Measurements from ENCODE around the gene SLC9A6. TPM values are rescaled to one million over a fixed set of nuclear protein-coding genes. Genes with fewer than 3 reads are reported as not detected.
"Not testable (repeated sequence)": the region's sequence is repeated elsewhere in the genome, so short reads cannot be mapped to it uniquely, and the experiment has no call there.

Gene SLC9A6
- total and polyA plus RNA-seq, 2 donors (not counting 1 experiment from before 2014, with no cell fraction given), result 22.2 to 30.4 TPM

DNA sequence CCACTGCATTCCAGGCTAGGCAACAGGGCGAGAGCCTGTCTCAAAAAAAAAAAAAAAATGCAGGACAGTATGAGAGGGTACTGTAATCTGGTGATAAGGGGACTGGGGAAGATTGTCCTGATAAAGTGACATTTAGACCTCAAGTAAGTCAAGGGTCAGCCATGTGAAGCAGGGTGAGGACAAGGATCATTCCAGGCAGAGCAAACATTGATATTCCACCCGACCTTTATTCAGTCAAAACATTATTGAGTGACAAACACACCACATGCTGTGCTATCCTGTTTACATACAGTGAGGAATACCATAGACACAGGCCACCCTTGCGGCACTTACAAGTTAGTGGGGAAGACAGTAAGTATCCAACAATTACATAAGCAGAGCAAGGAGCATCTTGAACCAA, 64.4 kb downstream of the SLC9A6 start:
- Histone ChIP-seq H2AFZ (ENCODE audit: low read length) (no peak overlapping the region), H3K79me2 (ENCODE audit: control insufficient read depth, insufficient read depth, low read length) (no peaks in the 10 kb centered on the region), H4K20me1 (ENCODE audit: control insufficient read depth, extremely low read depth, insufficient read depth, low read length) (no peaks in the 10 kb centered on the region), H3K9me3 (ENCODE audit: control insufficient read depth, insufficient read depth, low read depth, low read length) (no peaks in the 10 kb centered on the region), H3K4me1 (ENCODE audit: control insufficient read depth, extremely low read depth, insufficient read depth, low read length) (peaks cover 3% of the 10 kb centered on the region), H3K36me3 (ENCODE audit: control insufficient read depth, insufficient read depth, low read length) (no peaks in the 10 kb centered on the region), H3K9ac (ENCODE audit: insufficient read depth, low read length) (no peak overlapping the region), H3K27me3 (ENCODE audit: control insufficient read depth, insufficient read depth, low read length) (no peaks in the 10 kb centered on the region), H3K27ac (ENCODE audit: insufficient read depth, low read length) (no peak overlapping the region), H3K4me2 (ENCODE audit: extremely low read depth, insufficient read depth, low read length) (no peak overlapping the region), H3K4me3 (replicated peaks in 1 of 4; ENCODE audit: control extremely low read depth in 1 of 4, insufficient read depth in 1 of 4, low read depth in 3 of 4, low read length in 4 of 4) (no peak overlapping the region)
- no peak for DNase-seq (ENCODE audit: low read depth in 2 of 2)
- TF ChIP-seq, protein P1, sequence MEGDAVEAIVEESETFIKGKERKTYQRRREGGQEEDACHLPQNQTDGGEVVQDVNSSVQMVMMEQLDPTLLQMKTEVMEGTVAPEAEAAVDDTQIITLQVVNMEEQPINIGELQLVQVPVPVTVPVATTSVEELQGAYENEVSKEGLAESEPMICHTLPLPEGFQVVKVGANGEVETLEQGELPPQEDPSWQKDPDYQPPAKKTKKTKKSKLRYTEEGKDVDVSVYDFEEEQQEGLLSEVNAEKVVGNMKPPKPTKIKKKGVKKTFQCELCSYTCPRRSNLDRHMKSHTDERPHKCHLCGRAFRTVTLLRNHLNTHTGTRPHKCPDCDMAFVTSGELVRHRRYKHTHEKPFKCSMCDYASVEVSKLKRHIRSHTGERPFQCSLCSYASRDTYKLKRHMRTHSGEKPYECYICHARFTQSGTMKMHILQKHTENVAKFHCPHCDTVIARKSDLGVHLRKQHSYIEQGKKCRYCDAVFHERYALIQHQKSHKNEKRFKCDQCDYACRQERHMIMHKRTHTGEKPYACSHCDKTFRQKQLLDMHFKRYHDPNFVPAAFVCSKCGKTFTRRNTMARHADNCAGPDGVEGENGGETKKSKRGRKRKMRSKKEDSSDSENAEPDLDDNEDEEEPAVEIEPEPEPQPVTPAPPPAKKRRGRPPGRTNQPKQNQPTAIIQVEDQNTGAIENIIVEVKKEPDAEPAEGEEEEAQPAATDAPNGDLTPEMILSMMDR (conservative IDR thresholded peaks at IDR 0.05 in 1 of 2, IDR thresholded peaks at IDR 0.05 in 1 of 2; ENCODE audit: low read depth in 1 of 2, low read length in 2 of 2), result no peak
- no peak for TF ChIP-seq EZH2 (IDR thresholded peaks at IDR 0.05; ENCODE audit: low read length, missing control alignments)

GRCh38 chrX:136050875-136051274, 65.6 kb downstream of the SLC9A6 start:
- not testable (repeated sequence) for DNase-seq (ENCODE audit: low read depth in 2 of 2); H2AFZ ChIP-seq (ENCODE audit: low read length); H3K9me3 ChIP-seq (ENCODE audit: control insufficient read depth, insufficient read depth, low read depth, low read length); H3K4me2 ChIP-seq (ENCODE audit: extremely low read depth, insufficient read depth, low read length); H3K27me3 ChIP-seq (ENCODE audit: control insufficient read depth, insufficient read depth, low read length); H3K79me2 ChIP-seq (ENCODE audit: control insufficient read depth, insufficient read depth, low read length); H3K36me3 ChIP-seq (ENCODE audit: control insufficient read depth, insufficient read depth, low read length); H3K27ac ChIP-seq (ENCODE audit: insufficient read depth, low read length); H4K20me1 ChIP-seq (ENCODE audit: control insufficient read depth, extremely low read depth, insufficient read depth, low read length); H3K4me3 ChIP-seq (replicated peaks in 1 of 4; ENCODE audit: control extremely low read depth in 1 of 4, insufficient read depth in 1 of 4, low read depth in 3 of 4, low read length in 4 of 4); H3K9ac ChIP-seq (ENCODE audit: insufficient read depth, low read length); H3K4me1 ChIP-seq (ENCODE audit: control insufficient read depth, extremely low read depth, insufficient read depth, low read length)

- Histone ChIP-seq H4K20me1 (ENCODE audit: control insufficient read depth, extremely low read depth, insufficient read depth, low read length) (no peaks in the 10 kb centered on the region), H2AFZ (ENCODE audit: low read length) (no peak overlapping the region), H3K9ac (ENCODE audit: insufficient read depth, low read length) (no peak overlapping the region), H3K4me2 (ENCODE audit: extremely low read depth, insufficient read depth, low read length) (no peak overlapping the region), H3K9me3 (ENCODE audit: control insufficient read depth, insufficient read depth, low read depth, low read length) (no peaks in the 10 kb centered on the region), H3K27ac (ENCODE audit: insufficient read depth, low read length) (no peak overlapping the region), H3K79me2 (ENCODE audit: control insufficient read depth, insufficient read depth, low read length) (no peaks in the 10 kb centered on the region), H3K4me3 (replicated peaks in 1 of 4; ENCODE audit: control extremely low read depth in 1 of 4, insufficient read depth in 1 of 4, low read depth in 3 of 4, low read length in 4 of 4) (no peak overlapping the region), H3K4me1 (ENCODE audit: control insufficient read depth, extremely low read depth, insufficient read depth, low read length) (peaks cover 6% of the 10 kb centered on the region), H3K36me3 (ENCODE audit: control insufficient read depth, insufficient read depth, low read length) (no peaks in the 10 kb centered on the region), H3K27me3 (ENCODE audit: control insufficient read depth, insufficient read depth, low read length) (no peaks in the 10 kb centered on the region)
- TF ChIP-seq, protein P1 (conservative IDR thresholded peaks at IDR 0.05 in 1 of 2, IDR thresholded peaks at IDR 0.05 in 1 of 2; ENCODE audit: low read depth in 1 of 2, low read length in 2 of 2), result no peak
- TF ChIP-seq EZH2 (IDR thresholded peaks at IDR 0.05; ENCODE audit: low read length, missing control alignments), result no peak
- no peak for DNase-seq (ENCODE audit: low read depth in 2 of 2)
Observed at GRCh38 chrX:136051611-136052010, 66.4 kb downstream of the SLC9A6 start.

All from fibroblast of lung (primary cell).